ENCODE results near the gene MKLN1. TPM values are rescaled to one million over a fixed set of nuclear protein-coding genes. Genes with fewer than 3 reads are reported as not detected.

Gene MKLN1
- total RNA-seq, 1 experiment from 2014 or later, result 48.5 TPM

GRCh38 chr7:131357282-131357880, 29.7 kb downstream of the MKLN1 start:
- RAD21 ChIA-PET (ENCODE audit: low non-redundant PET in 1 of 2, low total read pairs in 2 of 2, uncharacterized antibody in 2 of 2, unreplicated experiment in 2 of 2), result no interaction called here
- ATAC-seq (no peak), DNase-seq (ENCODE audit: low read depth, low spot score) (no peak)
- Histone ChIP-seq H3K27ac (ENCODE audit: low read depth, low read length) (no peak overlapping the region), H3K27me3 (ENCODE audit: insufficient read depth, low read length) (no peaks in the 10 kb centered on the region), H3K9ac (ENCODE audit: low read length) (no peak overlapping the region), H3K9me2 (ENCODE audit: insufficient read depth) (no peaks in the 10 kb centered on the region), H3K36me3 (ENCODE audit: control insufficient read depth in 1 of 2, insufficient read depth in 2 of 2, low read length in 2 of 2) (no peaks in the 10 kb centered on the region), H2AFZ (ENCODE audit: low read depth, low read length, poor library complexity, severe bottlenecking) (no peak overlapping the region), H3K4me1 (ENCODE audit: control insufficient read depth in 1 of 2, insufficient read depth in 2 of 2, low read length in 2 of 2) (no peaks in the 10 kb centered on the region), H3K79me2 (ENCODE audit: insufficient read depth, low read length) (peaks cover 100% of the 10 kb centered on the region), H3K4me3 (replicated peaks in 1 of 2; ENCODE audit: low read depth in 1 of 2, low read length in 2 of 2) (no peak overlapping the region), H4K20me1 (ENCODE audit: insufficient read depth) (peaks cover 21% of the 10 kb centered on the region; the same call in 1 of the 2 replicates), H3K4me2 (ENCODE audit: low read length) (no peak overlapping the region), H3K9me3 (ENCODE audit: control insufficient read depth in 1 of 2, insufficient read depth in 1 of 2, low read depth in 1 of 2, low read length in 2 of 2) (no peaks in the 10 kb centered on the region)
- TF ChIP-seq, protein P1, sequence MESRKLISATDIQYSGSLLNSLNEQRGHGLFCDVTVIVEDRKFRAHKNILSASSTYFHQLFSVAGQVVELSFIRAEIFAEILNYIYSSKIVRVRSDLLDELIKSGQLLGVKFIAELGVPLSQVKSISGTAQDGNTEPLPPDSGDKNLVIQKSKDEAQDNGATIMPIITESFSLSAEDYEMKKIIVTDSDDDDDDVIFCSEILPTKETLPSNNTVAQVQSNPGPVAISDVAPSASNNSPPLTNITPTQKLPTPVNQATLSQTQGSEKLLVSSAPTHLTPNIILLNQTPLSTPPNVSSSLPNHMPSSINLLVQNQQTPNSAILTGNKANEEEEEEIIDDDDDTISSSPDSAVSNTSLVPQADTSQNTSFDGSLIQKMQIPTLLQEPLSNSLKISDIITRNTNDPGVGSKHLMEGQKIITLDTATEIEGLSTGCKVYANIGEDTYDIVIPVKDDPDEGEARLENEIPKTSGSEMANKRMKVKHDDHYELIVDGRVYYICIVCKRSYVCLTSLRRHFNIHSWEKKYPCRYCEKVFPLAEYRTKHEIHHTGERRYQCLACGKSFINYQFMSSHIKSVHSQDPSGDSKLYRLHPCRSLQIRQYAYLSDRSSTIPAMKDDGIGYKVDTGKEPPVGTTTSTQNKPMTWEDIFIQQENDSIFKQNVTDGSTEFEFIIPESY (IDR thresholded peaks at IDR 0.05; ENCODE audit: extremely low read depth, insufficient replicate concordance, low read length), result no peak
- TF ChIP-seq ELF1 (IDR thresholded peaks at IDR 0.05; ENCODE audit: borderline replicate concordance, low read depth), result no peak
- TF ChIP-seq ZNF274 (IDR thresholded peaks at IDR 0.05; ENCODE audit: low read depth, low read length), result no peak
- TF ChIP-seq SP1 (IDR thresholded peaks at IDR 0.05; ENCODE audit: low read depth), result no peak
- no peak for TF ChIP-seq RAD21 (IDR thresholded peaks at IDR 0.05; ENCODE audit: low read depth)
- no peak for TF ChIP-seq CEBPB (IDR thresholded peaks at IDR 0.05; ENCODE audit: low read depth)
- BruUV-seq (replicated peaks), result no TSS peak
- POLR2A ChIA-PET, result no interaction called here
- CTCF ChIA-PET, result no interaction called here
- intact Hi-C loops (cut with micrococcal nuclease), result no loop called here

DNA sequence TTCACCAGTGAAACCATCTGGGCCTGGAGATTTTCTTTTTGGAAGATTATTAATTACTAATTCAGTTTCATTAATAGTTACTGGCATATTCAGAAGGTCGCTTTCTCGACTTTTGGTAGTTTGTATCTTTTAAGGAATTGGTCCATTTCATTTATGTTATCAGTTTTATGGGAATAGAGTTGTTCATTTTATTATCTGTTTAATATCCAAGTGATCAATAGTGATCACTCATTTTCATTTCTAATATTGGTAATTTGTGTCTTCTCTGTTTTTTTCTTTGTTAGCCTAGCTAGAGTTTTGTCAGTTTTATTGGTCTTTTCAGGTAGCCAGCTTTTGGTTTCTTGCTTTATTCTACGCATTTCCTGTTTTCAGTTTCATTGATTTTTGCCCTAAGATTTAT, 31.0 kb downstream of the MKLN1 start:
- H3K9me2 ChIP-seq (ENCODE audit: insufficient read depth), result no peaks in the 10 kb centered on the region
- no peak overlapping the region for H3K4me3 ChIP-seq (replicated peaks in 1 of 2; ENCODE audit: low read depth in 1 of 2, low read length in 2 of 2)
- no peaks in the 10 kb centered on the region for H3K36me3 ChIP-seq (ENCODE audit: control insufficient read depth in 1 of 2, insufficient read depth in 2 of 2, low read length in 2 of 2)
- no peaks in the 10 kb centered on the region for H3K9me3 ChIP-seq (ENCODE audit: control insufficient read depth in 1 of 2, insufficient read depth in 1 of 2, low read depth in 1 of 2, low read length in 2 of 2)
- ChIA-PET CTCF (no interaction called here), RAD21 (ENCODE audit: low non-redundant PET in 1 of 2, low total read pairs in 2 of 2, uncharacterized antibody in 2 of 2, unreplicated experiment in 2 of 2) (no interaction called here), POLR2A (no interaction called here)
- ATAC-seq, result no peak
- H3K9ac ChIP-seq (ENCODE audit: low read length), result no peak overlapping the region
- H4K20me1 ChIP-seq (ENCODE audit: insufficient read depth), result peaks cover 21% of the 10 kb centered on the region; the same call in 1 of the 2 replicates
- peaks cover 100% of the 10 kb centered on the region for H3K79me2 ChIP-seq (ENCODE audit: insufficient read depth, low read length)
- no peak overlapping the region for H2AFZ ChIP-seq (ENCODE audit: low read depth, low read length, poor library complexity, severe bottlenecking)
- no peaks in the 10 kb centered on the region for H3K4me1 ChIP-seq (ENCODE audit: control insufficient read depth in 1 of 2, insufficient read depth in 2 of 2, low read length in 2 of 2)
- DNase-seq (ENCODE audit: low read depth, low spot score), result no peak
- no peaks in the 10 kb centered on the region for H3K27me3 ChIP-seq (ENCODE audit: insufficient read depth, low read length)
- intact Hi-C loops (cut with micrococcal nuclease), result no loop called here
- no TSS peak for BruUV-seq (replicated peaks)
- H3K4me2 ChIP-seq (ENCODE audit: low read length), result no peak overlapping the region
- no peak overlapping the region for H3K27ac ChIP-seq (ENCODE audit: low read depth, low read length)
- TF ChIP-seq SIN3A (IDR thresholded peaks at IDR 0.05; ENCODE audit: low read depth), result no peak
- TF ChIP-seq ZFX (IDR thresholded peaks at IDR 0.05), result no peak
- TF ChIP-seq ZNF274 (IDR thresholded peaks at IDR 0.05; ENCODE audit: low read depth, low read length), result no peak
- TF ChIP-seq, protein P1 (IDR thresholded peaks at IDR 0.05; ENCODE audit: extremely low read depth, insufficient replicate concordance, low read length), result no peak
- no peak for TF ChIP-seq JUND (IDR thresholded peaks at IDR 0.05)
- TF ChIP-seq, protein P2, sequence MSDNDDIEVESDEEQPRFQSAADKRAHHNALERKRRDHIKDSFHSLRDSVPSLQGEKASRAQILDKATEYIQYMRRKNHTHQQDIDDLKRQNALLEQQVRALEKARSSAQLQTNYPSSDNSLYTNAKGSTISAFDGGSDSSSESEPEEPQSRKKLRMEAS (IDR thresholded peaks at IDR 0.05), result no peak
- no peak for TF ChIP-seq ELF1 (IDR thresholded peaks at IDR 0.05; ENCODE audit: borderline replicate concordance, low read depth)
- no peak for TF ChIP-seq CTCF (IDR thresholded peaks at IDR 0.05 in 2 of 3, conservative IDR thresholded peaks at IDR 0.05 in 1 of 3; ENCODE audit: borderline replicate concordance in 1 of 3, insufficient read depth in 1 of 3, low read depth in 2 of 3, low read length in 2 of 3)
- no peak for TF ChIP-seq YY1 (IDR thresholded peaks at IDR 0.05; ENCODE audit: extremely low read depth, insufficient replicate concordance, low read depth, low read length)
- no peak for TF ChIP-seq POLR2AphosphoS5 (IDR thresholded peaks at IDR 0.05; ENCODE audit: low read depth, low read length)
- no peak for TF ChIP-seq SRF (IDR thresholded peaks at IDR 0.05; ENCODE audit: low read depth)

Data from HCT116 (cell line).